ENCODE measurements around the gene TMED8. TPM values are rescaled to one million over a fixed set of nuclear protein-coding genes. Genes with fewer than 3 reads are reported as not detected.

Gene TMED8
- total RNA-seq, 1 experiment from 2014 or later = 14.2 TPM

GRCh38 chr14:77318006-77318553 is 58.8 kb downstream of the TMED8 start (continued):
- TF ChIP-seq IRF1 (CRISPR knock-in tag; IDR thresholded peaks at IDR 0.05) (no peak), FOXP1 (CRISPR knock-in tag; IDR thresholded peaks at IDR 0.05; ENCODE audit: borderline replicate concordance) (no peak), E2F5 (CRISPR knock-in tag; IDR thresholded peaks at IDR 0.05) (no peak), NR1H2 (CRISPR knock-in tag; IDR thresholded peaks at IDR 0.05) (no peak), ZNF512 (CRISPR knock-in tag; IDR thresholded peaks at IDR 0.05; ENCODE audit: borderline replicate concordance) (no peak), CREB1 (CRISPR knock-in tag; IDR thresholded peaks at IDR 0.05) (no peak), PREB (CRISPR knock-in tag; IDR thresholded peaks at IDR 0.05; ENCODE audit: borderline replicate concordance) (no peak)

GRCh38 chr14:77316872-77317301 is 60.0 kb downstream of the TMED8 start:
- ChIA-PET CTCF (interaction anchor here (0.6 to 3.4 kb wide), 21 partner anchors 10 to 967 kb away, joined by 3 to 59 read pairs (median 10); partner anchors contain the start of genes NGB, SAMD15, TMED8 and VIPAS39), POLR2A (interaction anchor here (0.6 kb wide), 1 partner anchor 339 kb away, joined by 5 read pairs; no protein-coding TSS in a partner anchor)
- peaks cover 48% of the 10 kb centered on the region for H3K4me1 Mint-ChIP-seq
- no peaks in the 10 kb centered on the region; the same call in 1 of the 2 replicates for H3K27me3 Mint-ChIP-seq (ENCODE audit: low read depth)
- no peaks in the 10 kb centered on the region for H3K36me3 Mint-ChIP-seq
- no peak for ATAC-seq
- no peak overlapping the region for H3K27ac Mint-ChIP-seq
- TF ChIP-seq IRF2 (CRISPR knock-in tag; IDR thresholded peaks at IDR 0.05; ENCODE audit: borderline replicate concordance, low read depth) (no peak), TEAD1 (CRISPR knock-in tag; IDR thresholded peaks at IDR 0.05) (no peak), GTF2I (CRISPR knock-in tag; conservative IDR thresholded peaks at IDR 0.05) (no peak), ZBTB21 (CRISPR knock-in tag; IDR thresholded peaks at IDR 0.05; ENCODE audit: borderline replicate concordance) (no peak), GABPB1 (CRISPR knock-in tag; IDR thresholded peaks at IDR 0.05) (no peak), ZNF671 (CRISPR knock-in tag; IDR thresholded peaks at IDR 0.05) (no peak), NR3C1 (CRISPR knock-in tag; conservative IDR thresholded peaks at IDR 0.05; ENCODE audit: low read depth) (no peak), E2F1 (CRISPR knock-in tag; IDR thresholded peaks at IDR 0.05) (no peak), OVOL2 (CRISPR knock-in tag; IDR thresholded peaks at IDR 0.05; ENCODE audit: borderline replicate concordance) (no peak), PREB (CRISPR knock-in tag; IDR thresholded peaks at IDR 0.05; ENCODE audit: borderline replicate concordance) (no peak), TEAD4 (CRISPR knock-in tag; IDR thresholded peaks at IDR 0.05) (no peak), NFE2L1 (CRISPR knock-in tag; IDR thresholded peaks at IDR 0.05) (no peak), ZNF263 (CRISPR knock-in tag; IDR thresholded peaks at IDR 0.05; ENCODE audit: low read depth) (no peak), ZNF512 (CRISPR knock-in tag; IDR thresholded peaks at IDR 0.05; ENCODE audit: borderline replicate concordance) (no peak)
- H3K9me3 Mint-ChIP-seq = no peaks in the 10 kb centered on the region
- no peak overlapping the region for H3K4me3 Mint-ChIP-seq
- no peak for DNase-seq (ENCODE audit: low spot score)

Measured in WTC11 (cell line).